ENCODE data around the gene MEP1A.

DNA sequence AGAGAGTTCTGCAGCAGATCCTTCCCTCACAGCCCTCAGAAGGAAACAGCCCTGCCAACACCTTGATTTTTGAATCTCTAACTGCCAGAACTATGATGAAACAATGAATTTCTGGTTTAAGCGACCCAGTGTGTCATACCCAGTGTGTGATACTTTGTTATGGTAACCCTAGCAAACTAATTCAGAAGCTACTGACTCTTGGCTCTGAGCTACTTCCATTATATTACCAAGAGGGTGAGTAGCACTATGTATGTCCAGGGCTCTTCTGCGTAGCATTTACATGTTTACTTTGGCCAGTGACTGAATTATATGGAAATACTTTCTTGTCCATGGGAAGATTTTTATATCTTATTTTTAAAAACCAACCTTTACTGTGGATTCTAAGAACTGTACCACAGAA lies 29.7 kb upstream of the MEP1A start:
- TF ChIP-seq, protein P1, sequence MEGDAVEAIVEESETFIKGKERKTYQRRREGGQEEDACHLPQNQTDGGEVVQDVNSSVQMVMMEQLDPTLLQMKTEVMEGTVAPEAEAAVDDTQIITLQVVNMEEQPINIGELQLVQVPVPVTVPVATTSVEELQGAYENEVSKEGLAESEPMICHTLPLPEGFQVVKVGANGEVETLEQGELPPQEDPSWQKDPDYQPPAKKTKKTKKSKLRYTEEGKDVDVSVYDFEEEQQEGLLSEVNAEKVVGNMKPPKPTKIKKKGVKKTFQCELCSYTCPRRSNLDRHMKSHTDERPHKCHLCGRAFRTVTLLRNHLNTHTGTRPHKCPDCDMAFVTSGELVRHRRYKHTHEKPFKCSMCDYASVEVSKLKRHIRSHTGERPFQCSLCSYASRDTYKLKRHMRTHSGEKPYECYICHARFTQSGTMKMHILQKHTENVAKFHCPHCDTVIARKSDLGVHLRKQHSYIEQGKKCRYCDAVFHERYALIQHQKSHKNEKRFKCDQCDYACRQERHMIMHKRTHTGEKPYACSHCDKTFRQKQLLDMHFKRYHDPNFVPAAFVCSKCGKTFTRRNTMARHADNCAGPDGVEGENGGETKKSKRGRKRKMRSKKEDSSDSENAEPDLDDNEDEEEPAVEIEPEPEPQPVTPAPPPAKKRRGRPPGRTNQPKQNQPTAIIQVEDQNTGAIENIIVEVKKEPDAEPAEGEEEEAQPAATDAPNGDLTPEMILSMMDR (IDR thresholded peaks at IDR 0.05): no peak
- no peak for TF ChIP-seq POLR2AphosphoS5 (IDR thresholded peaks at IDR 0.05)
